Panc1 (cell line): Measurements from ENCODE around the gene LRRK1. TPM values are rescaled to one million over a fixed set of nuclear protein-coding genes. Genes with fewer than 3 reads are reported as not detected.

Source experiments
- ATAC-seq: fragments of 200-7000 bp; cut with Tn5 transposase; 2 replicates; pipeline ENCODE4 v1.9.1; 2020; ENCODE audit warnings: mild to moderate bottlenecking, moderate library complexity
- BruUV-seq: library from RNA; stranded (reverse); fragments of 400-500 nt; replicated peaks from 2 replicates; lab custom pipeline; 2021; lab: Mats Ljungman, UMichigan
- CTCF ChIA-PET: fragments of 300-600 bp; sonication (Branson Sonifier 250); formaldehyde crosslinking; loops from one replicate; lab custom pipeline; 2022; ENCODE audit warnings: antibody characterized with exemption; lab: Charles Lee
- POLR2A ChIA-PET: fragments of 300-600 bp; sonication (Branson Sonifier 250); formaldehyde crosslinking; loops from one replicate; lab custom pipeline; 2022; ENCODE audit warnings: antibody characterized with exemption; lab: Charles Lee
- DNase-seq: peaks from one replicate; pipeline ENCODE4 v3.0.0-alpha.2; 2010; ENCODE audit warnings: low read depth, low spot score
- H3K27ac ChIP-seq: 2 replicates; pipeline ENCODE4 v1.5.1; 2011; ENCODE audit warnings: mild to moderate bottlenecking, low read length, inconsistent platforms
- H3K27me3 ChIP-seq: fragments of 200-500 bp; sonication (Bioruptor generic); 2 replicates; pipeline ENCODE4 v1.6.0; 2014; ENCODE audit warnings: low read length, inconsistent platforms; ENCODE audit not compliant: control insufficient read depth, insufficient read depth
- H3K36me3 ChIP-seq: fragments of 200-500 bp; sonication (Bioruptor generic); 2 replicates; pipeline ENCODE4 v1.5.1; 2014; ENCODE audit warnings: inconsistent platforms, mild to moderate bottlenecking, low read length, moderate library complexity; ENCODE audit not compliant: control insufficient read depth, insufficient read depth
- H3K4me1 ChIP-seq: 2 replicates; pipeline ENCODE4 v1.5.1; 2011; ENCODE audit warnings: inconsistent platforms, mild to moderate bottlenecking, low read length, moderate library complexity; ENCODE audit not compliant: control insufficient read depth, insufficient read depth
- H3K4me3 ChIP-seq, 2 experiments: 2 replicates each; pipeline ENCODE4 v1.5.1; 2011 to 2012; ENCODE audit warnings: low read depth in 2 of 2, low read length in 2 of 2, mild to moderate bottlenecking in 2 of 2, inconsistent platforms in 1 of 2, moderate library complexity in 1 of 2
- H3K9me3 ChIP-seq: fragments of 200-500 bp; sonication (Bioruptor generic); 2 replicates; pipeline ENCODE4 v1.5.1; 2014; ENCODE audit warnings: low read depth, mild to moderate bottlenecking, inconsistent platforms, low read length, moderate library complexity; ENCODE audit not compliant: control insufficient read depth, insufficient read depth
- CTCF ChIP-seq: fragments of 450-650 bp; IDR thresholded peaks from 2 replicates; pipeline ENCODE4 v1.5.1; 2017; ENCODE audit warnings: mild to moderate bottlenecking
- POLR2AphosphoS5 ChIP-seq: IDR thresholded peaks from 2 replicates; pipeline ENCODE4 v1.6.1; 2012; ENCODE audit warnings: mild to moderate bottlenecking, low read depth, low read length, moderate library complexity
- REST ChIP-seq, 2 experiments: IDR thresholded peaks; 2 replicates each; pipeline ENCODE4 v1.6.1; 2011 to 2012; ENCODE audit warnings: low read depth in 2 of 2, control low read depth in 1 of 2, low read length in 1 of 2, mild to moderate bottlenecking in 1 of 2, moderate library complexity in 1 of 2; ENCODE audit not compliant: insufficient read depth in 1 of 2
- SIN3A ChIP-seq: IDR thresholded peaks from 2 replicates; pipeline ENCODE4 v1.6.1; 2012; ENCODE audit warnings: low read depth, mild to moderate bottlenecking, low read length, moderate library complexity, borderline replicate concordance; ENCODE audit not compliant: insufficient read depth
- TCF7L2 ChIP-seq: IDR thresholded peaks from 2 replicates; pipeline ENCODE4 v1.6.1; 2011; ENCODE audit warnings: mild to moderate bottlenecking, low read depth, low read length, inconsistent platforms
- in situ Hi-C: cut with HindIII; loops from 2 replicates; pipeline ENCODE4 v1.10.0; 2016; ENCODE audit warnings: low sequenced_read_pairs, low pct_unique_long_range_greater_than_20kb
- intact Hi-C: fragments of 100-400 bp; cut with micrococcal nuclease; formaldehyde crosslinking; loops from one replicate; pipeline ENCODE4 v1.10.0; 2022; ENCODE audit not compliant: unreplicated experiment
- total RNA-seq: library from RNA; stranded (reverse); gene quantifications from one replicate; pipeline ENCODE4 v1.2.1, GENCODE V29; 2021; ENCODE audit not compliant: unreplicated experiment

The LRRK1 gene
- total RNA-seq, 1 experiment from 2014 or later = 88.0 TPM

GRCh38 chr15:101018450-101018849 lies 99.3 kb downstream of the LRRK1 start:
- ATAC-seq = no peak
- intact Hi-C loops (no loop called here), in situ Hi-C loops (no loop called here)
- Histone ChIP-seq H3K4me3 (no peak overlapping the region), H3K27me3 (no peaks in the 10 kb centered on the region), H3K36me3 (peaks cover 21% of the 10 kb centered on the region), H3K4me1 (no peaks in the 10 kb centered on the region), H3K9me3 (no peaks in the 10 kb centered on the region), H3K27ac (no peak overlapping the region)
- BruUV-seq = no TSS peak
- ChIA-PET CTCF (no interaction called here), POLR2A (no interaction called here)
- no peak for DNase-seq
- TF ChIP-seq REST (IDR thresholded peaks at IDR 0.05; ENCODE audit: insufficient read depth in 1 of 2, low read depth in 2 of 2, low read length in 1 of 2) (no peak), POLR2AphosphoS5 (no peak)

GRCh38 chr15:101019366-101019896 lies 100.3 kb downstream of the LRRK1 start:
- POLR2A ChIA-PET = no interaction called here
- Histone ChIP-seq H3K4me3 (no peak overlapping the region), H3K27ac (no peak overlapping the region), H3K9me3 (no peaks in the 10 kb centered on the region), H3K36me3 (peaks cover 17% of the 10 kb centered on the region), H3K4me1 (no peaks in the 10 kb centered on the region), H3K27me3 (no peaks in the 10 kb centered on the region)
- BruUV-seq = no TSS peak
- ATAC-seq = no peak
- no peak for TF ChIP-seq TCF7L2
- TF ChIP-seq SIN3A = no peak
- TF ChIP-seq REST (IDR thresholded peaks at IDR 0.05; ENCODE audit: insufficient read depth in 1 of 2, low read depth in 2 of 2, low read length in 1 of 2) = no peak
- TF ChIP-seq POLR2AphosphoS5 = no peak
- no peak for TF ChIP-seq CTCF
- CTCF ChIA-PET = no interaction called here
- intact Hi-C loops = no loop called here
- in situ Hi-C loops = no loop called here
- no peak for DNase-seq
